ENCODE data around the gene LRRC4C. TPM values are rescaled to one million over a fixed set of nuclear protein-coding genes. Genes with fewer than 3 reads are reported as not detected.
A peak's percentile ranks its signal among the peaks of the same experiment; 100 is the strongest.

Gene LRRC4C
- total RNA-seq, 1 donor from 2014 or later: 1.3 TPM

- Mint-ChIP-seq H3K4me1 (ENCODE audit: low read depth) (peaks cover 7% of the 10 kb centered on the region), H3K36me3 (ENCODE audit: insufficient read depth) (no peaks in the 10 kb centered on the region), H3K9me3 (ENCODE audit: low read depth) (no peaks in the 10 kb centered on the region), H3K27ac (no peak overlapping the region), H3K27me3 (no peaks in the 10 kb centered on the region), H3K4me3 (ENCODE audit: low read depth) (no peak overlapping the region)
- DNase-seq (ENCODE audit: low spot score, unreplicated experiment): no peak
- TF ChIP-seq, protein P1, sequence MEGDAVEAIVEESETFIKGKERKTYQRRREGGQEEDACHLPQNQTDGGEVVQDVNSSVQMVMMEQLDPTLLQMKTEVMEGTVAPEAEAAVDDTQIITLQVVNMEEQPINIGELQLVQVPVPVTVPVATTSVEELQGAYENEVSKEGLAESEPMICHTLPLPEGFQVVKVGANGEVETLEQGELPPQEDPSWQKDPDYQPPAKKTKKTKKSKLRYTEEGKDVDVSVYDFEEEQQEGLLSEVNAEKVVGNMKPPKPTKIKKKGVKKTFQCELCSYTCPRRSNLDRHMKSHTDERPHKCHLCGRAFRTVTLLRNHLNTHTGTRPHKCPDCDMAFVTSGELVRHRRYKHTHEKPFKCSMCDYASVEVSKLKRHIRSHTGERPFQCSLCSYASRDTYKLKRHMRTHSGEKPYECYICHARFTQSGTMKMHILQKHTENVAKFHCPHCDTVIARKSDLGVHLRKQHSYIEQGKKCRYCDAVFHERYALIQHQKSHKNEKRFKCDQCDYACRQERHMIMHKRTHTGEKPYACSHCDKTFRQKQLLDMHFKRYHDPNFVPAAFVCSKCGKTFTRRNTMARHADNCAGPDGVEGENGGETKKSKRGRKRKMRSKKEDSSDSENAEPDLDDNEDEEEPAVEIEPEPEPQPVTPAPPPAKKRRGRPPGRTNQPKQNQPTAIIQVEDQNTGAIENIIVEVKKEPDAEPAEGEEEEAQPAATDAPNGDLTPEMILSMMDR (IDR thresholded peaks at IDR 0.05; ENCODE audit: unreplicated experiment): no peak
Observed at GRCh38 chr11:41494716-41495115, 35.3 kb upstream of the LRRC4C start.

- Mint-ChIP-seq H3K36me3 (ENCODE audit: insufficient read depth) (no peaks in the 10 kb centered on the region), H3K4me3 (ENCODE audit: low read depth) (no peak overlapping the region), H3K27me3 (no peaks in the 10 kb centered on the region), H3K27ac (no peak overlapping the region), H3K9me3 (ENCODE audit: low read depth) (no peaks in the 10 kb centered on the region), H3K4me1 (ENCODE audit: low read depth) (no peaks in the 10 kb centered on the region)
- no peak for DNase-seq (ENCODE audit: low spot score, unreplicated experiment)
- TF ChIP-seq, protein P1 (IDR thresholded peaks at IDR 0.05; ENCODE audit: unreplicated experiment): no peak
Observed at GRCh38 chr11:41486424-41486823, 27.0 kb upstream of the LRRC4C start.

DNA sequence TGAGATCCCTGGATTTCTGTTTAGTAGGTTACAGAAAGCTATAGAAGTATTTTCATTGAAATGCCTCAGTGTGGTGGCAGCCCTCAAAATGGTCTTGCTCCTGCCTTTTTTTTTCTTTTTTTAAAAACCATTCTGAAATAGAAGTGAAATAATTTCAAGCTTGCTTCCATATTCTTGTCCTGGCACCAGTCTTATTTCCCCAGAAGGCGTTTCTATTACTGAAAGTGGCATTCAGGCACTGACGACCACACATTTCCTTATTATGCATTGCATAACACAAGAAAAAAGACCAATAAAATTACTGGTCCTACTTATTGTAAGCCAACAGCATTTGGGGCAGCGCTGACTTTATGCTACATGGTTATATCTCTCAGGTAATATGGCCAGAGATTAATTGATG, 24.5 kb upstream of the LRRC4C start:
- Mint-ChIP-seq H3K9me3 (ENCODE audit: low read depth) (no peaks in the 10 kb centered on the region), H3K4me1 (ENCODE audit: low read depth) (no peaks in the 10 kb centered on the region), H3K27me3 (no peaks in the 10 kb centered on the region), H3K4me3 (ENCODE audit: low read depth) (no peak overlapping the region), H3K27ac (no peak overlapping the region), H3K36me3 (ENCODE audit: insufficient read depth) (no peaks in the 10 kb centered on the region)
- TF ChIP-seq, protein P1 (IDR thresholded peaks at IDR 0.05; ENCODE audit: unreplicated experiment): no peak
- DNase-seq (ENCODE audit: low spot score, unreplicated experiment): no peak

DNA sequence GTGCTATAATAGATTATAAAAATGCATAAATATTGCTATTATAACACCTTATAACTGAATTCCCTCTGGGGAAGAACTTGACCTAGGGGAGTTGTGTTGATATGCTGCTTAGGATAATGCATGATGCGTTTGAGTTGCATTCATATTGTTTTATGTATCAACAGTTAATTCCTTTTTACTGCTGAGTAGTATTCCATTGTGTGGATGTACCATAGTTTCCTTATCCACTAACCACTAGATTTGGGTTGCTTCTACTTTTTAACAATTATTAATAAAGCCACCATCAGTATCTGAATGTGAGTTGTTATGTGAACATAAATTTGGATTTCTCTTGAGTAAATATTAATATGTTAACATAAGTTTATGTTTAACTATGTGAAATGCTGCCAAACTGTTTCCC, 19.7 kb upstream of the LRRC4C start:
- DNase-seq (ENCODE audit: low spot score, unreplicated experiment): no peak
- no peaks in the 10 kb centered on the region for H3K27me3 Mint-ChIP-seq
- no peak overlapping the region for H3K27ac Mint-ChIP-seq
- peaks cover 7% of the 10 kb centered on the region for H3K9me3 Mint-ChIP-seq (ENCODE audit: low read depth)
- H3K36me3 Mint-ChIP-seq (ENCODE audit: insufficient read depth): no peaks in the 10 kb centered on the region
- H3K4me1 Mint-ChIP-seq (ENCODE audit: low read depth): no peaks in the 10 kb centered on the region
- no peak overlapping the region for H3K4me3 Mint-ChIP-seq (ENCODE audit: low read depth)
- TF ChIP-seq, protein P1 (IDR thresholded peaks at IDR 0.05; ENCODE audit: unreplicated experiment): no peak

DNA sequence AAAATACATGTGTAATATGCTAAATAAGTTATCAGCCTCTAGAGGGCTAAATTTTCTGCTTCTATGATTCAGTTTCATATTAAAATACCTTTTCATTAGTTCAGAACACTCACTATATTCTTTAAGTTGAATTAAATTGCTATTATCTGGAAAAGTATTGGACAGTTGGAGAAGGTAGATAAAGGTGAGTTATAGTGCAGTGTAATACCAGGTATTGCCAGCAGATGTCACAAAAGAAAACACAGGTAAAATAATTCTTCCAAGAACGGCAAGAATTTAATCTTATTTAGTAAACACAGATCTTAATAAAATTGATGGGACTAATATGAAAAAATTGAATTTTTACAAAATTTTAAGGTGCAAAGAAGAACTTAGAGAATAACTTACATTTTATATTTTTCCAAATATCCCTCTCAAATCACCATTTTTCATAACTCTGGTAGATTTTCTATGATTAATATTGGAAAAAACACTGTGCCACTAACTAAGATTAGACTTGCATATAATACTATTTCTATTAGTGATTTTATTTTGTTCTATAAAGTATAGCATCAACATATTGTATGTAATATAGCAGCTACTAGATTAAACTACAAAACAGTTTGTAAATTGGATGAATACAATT, 1.7 kb upstream of the LRRC4C start:
- Mint-ChIP-seq H3K4me1 (ENCODE audit: low read depth) (peaks cover 3% of the 10 kb centered on the region), H3K36me3 (ENCODE audit: insufficient read depth) (no peaks in the 10 kb centered on the region), H3K27ac (no peak overlapping the region), H3K27me3 (peaks cover 4% of the 10 kb centered on the region), H3K9me3 (ENCODE audit: low read depth) (no peaks in the 10 kb centered on the region), H3K4me3 (ENCODE audit: low read depth) (no peak overlapping the region)
- no peak for DNase-seq (ENCODE audit: low spot score, unreplicated experiment)
- TF ChIP-seq, protein P1 (IDR thresholded peaks at IDR 0.05; ENCODE audit: unreplicated experiment): peak; percentile 80

Data from progenitor cell of endocrine pancreas (in vitro differentiated cells).